ENCODE results near the gene NHERF2.

The NHERF2 gene

GRCh38 chr16:2081201-2082084 lies 54.7 kb downstream of the NHERF2 start:
- Histone ChIP-seq H3K79me1 (ENCODE audit: low read depth, low read length) (peaks cover 14% of the 10 kb centered on the region), H3K14ac (ENCODE audit: low read length) (peak overlapping the region; percentile 21), H4K91ac (ENCODE audit: low read depth, low read length, poor library complexity) (no peak overlapping the region), H3K4me2 (ENCODE audit: insufficient read depth, low read length, poor library complexity, severe bottlenecking) (no peak overlapping the region), H2BK15ac (ENCODE audit: low read length) (no peak overlapping the region), H3K27ac (replicated peaks; ENCODE audit: low read length) (no peak overlapping the region), H2BK12ac (ENCODE audit: low read length) (no peak overlapping the region), H2AFZ (ENCODE audit: low read length) (no peak overlapping the region), H2BK120ac (ENCODE audit: low read depth, low read length) (peak overlapping the region; percentile 72), H3K9ac (ENCODE audit: low read depth, low read length, poor library complexity) (no peak overlapping the region), H3K4me1 (ENCODE audit: control insufficient read depth in 2 of 2, insufficient read depth in 1 of 2, low read depth in 1 of 2, low read length in 2 of 2) (peaks cover 0 to 1% of the 10 kb centered on the region in 2 donors), H3K27me3 (ENCODE audit: control insufficient read depth in 3 of 3, insufficient read depth in 3 of 3, low read depth in 1 of 3, low read length in 3 of 3) (no peaks in the 10 kb centered on the region), H2BK5ac (ENCODE audit: low read length) (no peak overlapping the region), H3K4me3 (ENCODE audit: low read length in 2 of 2) (no peak overlapping the region), H3K9me3 (replicated peaks in 1 of 2; ENCODE audit: control insufficient read depth in 2 of 2, insufficient read depth in 1 of 2, low read depth in 1 of 2, low read length in 2 of 2) (no peaks in the 10 kb centered on the region), H2AK5ac (ENCODE audit: low read depth, low read length) (no peak overlapping the region), H3K23ac (ENCODE audit: low read depth, low read length, poor library complexity) (no peak overlapping the region), H4K8ac (ENCODE audit: low read depth, low read length) (no peak overlapping the region), H3K36me3 (replicated peaks in 1 of 2; ENCODE audit: control insufficient read depth in 2 of 2, insufficient read depth in 2 of 2, low read length in 2 of 2) (peaks cover 33 to 86% of the 10 kb centered on the region in 2 donors), H3K18ac (ENCODE audit: low read length) (no peak overlapping the region), H3K4ac (ENCODE audit: low read length) (no peak overlapping the region)
- WGBS, 2 donors (ENCODE audit: extremely low coverage in 2 of 2, insufficient read length in 2 of 2, insufficient replicate concordance in 1 of 2), result no CpG with 5 or more reads among the region's 35 CpGs
- DNase-seq (ENCODE audit: low spot score), result no peak

DNA sequence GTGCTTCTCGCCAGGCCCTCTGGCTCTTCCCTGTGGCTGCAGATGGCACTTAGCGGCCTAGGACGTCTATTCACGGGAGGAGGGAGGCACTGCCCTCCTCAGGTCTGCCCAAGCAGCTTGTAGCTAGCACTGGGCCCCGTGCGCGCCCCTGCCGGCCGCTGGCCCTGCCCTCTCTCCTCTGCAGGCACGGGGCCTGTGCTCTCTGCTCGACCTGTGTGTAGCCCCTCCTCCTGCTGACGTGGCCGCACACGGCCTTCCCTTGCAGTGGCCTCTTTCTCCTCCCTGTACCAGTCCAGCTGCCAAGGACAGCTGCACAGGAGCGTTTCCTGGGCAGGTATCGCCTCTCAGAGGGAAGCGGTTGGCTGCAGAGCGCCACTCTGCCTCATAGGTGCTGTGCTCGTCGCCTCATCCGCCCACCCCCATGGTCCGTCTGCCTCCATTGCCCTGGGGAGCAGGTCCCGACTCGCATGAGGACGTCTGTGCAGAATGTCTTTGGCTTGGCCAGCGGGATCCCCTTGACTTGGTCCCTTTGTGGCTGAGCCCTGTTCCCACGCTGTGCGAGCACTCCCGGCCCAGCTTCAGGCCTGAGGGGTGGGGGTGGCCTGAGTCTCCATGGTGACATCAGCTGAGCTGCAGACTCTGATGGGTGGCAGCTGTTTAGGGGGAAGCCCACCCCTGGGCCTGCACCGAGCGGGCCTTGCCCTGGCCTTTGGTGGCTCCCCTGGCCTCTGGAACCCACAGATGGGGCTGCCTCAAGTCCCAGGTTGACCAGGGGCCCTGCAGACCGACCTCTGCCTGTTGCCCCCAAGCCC lies 55.7 kb downstream of the NHERF2 start:
- H3K4ac ChIP-seq (ENCODE audit: low read length), result no peak overlapping the region
- no peak overlapping the region for H2BK120ac ChIP-seq (ENCODE audit: low read depth, low read length)
- H2BK15ac ChIP-seq (ENCODE audit: low read length), result no peak overlapping the region
- no peak overlapping the region for H2BK12ac ChIP-seq (ENCODE audit: low read length)
- H3K18ac ChIP-seq (ENCODE audit: low read length), result no peak overlapping the region
- no peaks in the 10 kb centered on the region for H3K9me3 ChIP-seq (replicated peaks in 1 of 2; ENCODE audit: control insufficient read depth in 2 of 2, insufficient read depth in 1 of 2, low read depth in 1 of 2, low read length in 2 of 2)
- no peak overlapping the region for H4K8ac ChIP-seq (ENCODE audit: low read depth, low read length)
- peaks cover 0 to 1% of the 10 kb centered on the region in 2 donors for H3K4me1 ChIP-seq (ENCODE audit: control insufficient read depth in 2 of 2, insufficient read depth in 1 of 2, low read depth in 1 of 2, low read length in 2 of 2)
- H3K14ac ChIP-seq (ENCODE audit: low read length), result peak overlapping the region; percentile 75
- H2AK5ac ChIP-seq (ENCODE audit: low read depth, low read length), result no peak overlapping the region
- DNase-seq (ENCODE audit: low spot score), result no peak
- H3K9ac ChIP-seq (ENCODE audit: low read depth, low read length, poor library complexity), result peak overlapping the region; percentile 70
- peak overlapping the region; percentile 39 for H2BK5ac ChIP-seq (ENCODE audit: low read length)
- H4K91ac ChIP-seq (ENCODE audit: low read depth, low read length, poor library complexity), result no peak overlapping the region
- H3K23ac ChIP-seq (ENCODE audit: low read depth, low read length, poor library complexity), result peak overlapping the region; percentile 73
- no peaks in the 10 kb centered on the region for H3K27me3 ChIP-seq (ENCODE audit: control insufficient read depth in 3 of 3, insufficient read depth in 3 of 3, low read depth in 1 of 3, low read length in 3 of 3)
- H3K27ac ChIP-seq (replicated peaks; ENCODE audit: low read length), result no peak overlapping the region
- H3K4me2 ChIP-seq (ENCODE audit: insufficient read depth, low read length, poor library complexity, severe bottlenecking), result no peak overlapping the region
- peaks cover 40 to 86% of the 10 kb centered on the region in 2 donors for H3K36me3 ChIP-seq (replicated peaks in 1 of 2; ENCODE audit: control insufficient read depth in 2 of 2, insufficient read depth in 2 of 2, low read length in 2 of 2)
- WGBS, 2 donors (ENCODE audit: extremely low coverage in 2 of 2, insufficient read length in 2 of 2, insufficient replicate concordance in 1 of 2), result no CpG with 5 or more reads among the region's 32 CpGs
- H2AFZ ChIP-seq (ENCODE audit: low read length), result no peak overlapping the region
- H3K79me1 ChIP-seq (ENCODE audit: low read depth, low read length), result peaks cover 14% of the 10 kb centered on the region
- H3K4me3 ChIP-seq (ENCODE audit: low read length in 2 of 2), result no peak overlapping the region

DNA sequence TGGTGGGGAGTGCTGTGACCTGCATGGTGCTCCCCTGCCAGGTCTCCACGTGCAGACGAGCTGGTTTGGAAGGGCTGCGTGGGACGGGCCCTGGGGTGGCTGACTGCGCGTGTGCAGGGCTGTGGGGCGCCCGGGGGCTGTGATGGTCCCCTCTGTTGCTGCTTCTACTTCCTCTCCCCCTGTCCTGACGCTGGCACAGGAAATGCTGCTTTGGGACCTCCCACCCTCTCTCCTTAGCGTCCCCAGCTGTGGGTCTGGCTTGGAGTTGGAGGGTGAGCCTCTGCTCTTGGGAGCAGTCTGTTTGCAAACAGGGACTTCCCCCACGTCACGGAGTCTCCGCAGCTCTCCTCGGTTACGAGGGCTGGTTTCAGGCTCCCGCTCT lies 56.3 kb downstream of the NHERF2 start:
- no peak for DNase-seq (ENCODE audit: low spot score)
- no peak overlapping the region for H3K4me2 ChIP-seq (ENCODE audit: insufficient read depth, low read length, poor library complexity, severe bottlenecking)
- peaks cover 45 to 89% of the 10 kb centered on the region in 2 donors for H3K36me3 ChIP-seq (replicated peaks in 1 of 2; ENCODE audit: control insufficient read depth in 2 of 2, insufficient read depth in 2 of 2, low read length in 2 of 2)
- WGBS, 2 donors (ENCODE audit: extremely low coverage in 2 of 2, insufficient read length in 2 of 2, insufficient replicate concordance in 1 of 2), result no CpG with 5 or more reads among the region's 16 CpGs
- no peak overlapping the region for H3K14ac ChIP-seq (ENCODE audit: low read length)
- no peak overlapping the region for H3K27ac ChIP-seq (replicated peaks; ENCODE audit: low read length)
- H3K27me3 ChIP-seq (ENCODE audit: control insufficient read depth in 3 of 3, insufficient read depth in 3 of 3, low read depth in 1 of 3, low read length in 3 of 3), result no peaks in the 10 kb centered on the region
- no peak overlapping the region for H4K91ac ChIP-seq (ENCODE audit: low read depth, low read length, poor library complexity)
- peak overlapping the region; percentile 31 for H2BK12ac ChIP-seq (ENCODE audit: low read length)
- H3K79me1 ChIP-seq (ENCODE audit: low read depth, low read length), result peaks cover 12% of the 10 kb centered on the region
- H3K9ac ChIP-seq (ENCODE audit: low read depth, low read length, poor library complexity), result peak overlapping the region; percentile 55
- H3K4me3 ChIP-seq (ENCODE audit: low read length in 2 of 2), result no peak overlapping the region
- H4K8ac ChIP-seq (ENCODE audit: low read depth, low read length), result no peak overlapping the region
- peak overlapping the region; percentile 67 for H3K23ac ChIP-seq (ENCODE audit: low read depth, low read length, poor library complexity)
- no peak overlapping the region for H2BK120ac ChIP-seq (ENCODE audit: low read depth, low read length)
- no peaks in the 10 kb centered on the region for H3K9me3 ChIP-seq (replicated peaks in 1 of 2; ENCODE audit: control insufficient read depth in 2 of 2, insufficient read depth in 1 of 2, low read depth in 1 of 2, low read length in 2 of 2)
- no peak overlapping the region for H3K18ac ChIP-seq (ENCODE audit: low read length)
- peaks cover 0 to 1% of the 10 kb centered on the region in 2 donors for H3K4me1 ChIP-seq (ENCODE audit: control insufficient read depth in 2 of 2, insufficient read depth in 1 of 2, low read depth in 1 of 2, low read length in 2 of 2)
- no peak overlapping the region for H2AK5ac ChIP-seq (ENCODE audit: low read depth, low read length)
- H2BK15ac ChIP-seq (ENCODE audit: low read length), result no peak overlapping the region
- no peak overlapping the region for H2BK5ac ChIP-seq (ENCODE audit: low read length)
- H2AFZ ChIP-seq (ENCODE audit: low read length), result no peak overlapping the region
- no peak overlapping the region for H3K4ac ChIP-seq (ENCODE audit: low read length)

DNA sequence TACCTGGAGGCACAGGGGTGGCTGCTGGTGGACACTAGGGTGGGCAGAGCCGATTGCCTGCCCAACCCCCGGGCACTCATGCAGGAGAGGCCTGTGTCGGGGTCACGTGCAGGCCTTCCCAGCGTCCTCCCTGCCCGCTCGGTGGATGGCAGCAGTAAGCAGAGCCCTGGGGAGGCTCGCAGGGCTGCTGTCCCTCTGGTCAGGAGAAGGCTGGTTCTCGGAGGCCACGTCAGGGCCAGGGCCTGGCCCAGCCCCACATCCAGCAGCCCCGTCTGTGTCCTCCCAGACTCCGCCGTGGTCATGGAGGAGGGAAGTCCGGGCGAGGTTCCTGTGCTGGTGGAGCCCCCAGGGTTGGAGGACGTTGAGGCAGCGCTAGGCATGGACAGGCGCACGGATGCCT lies 56.7 kb downstream of the NHERF2 start:
- Histone ChIP-seq H3K18ac (ENCODE audit: low read length) (no peak overlapping the region), H3K4me3 (ENCODE audit: low read length in 2 of 2) (peak overlapping the region in 1 of 2 donors; percentile 32), H3K4me2 (ENCODE audit: insufficient read depth, low read length, poor library complexity, severe bottlenecking) (no peak overlapping the region), H3K9ac (ENCODE audit: low read depth, low read length, poor library complexity) (no peak overlapping the region), H3K9me3 (replicated peaks in 1 of 2; ENCODE audit: control insufficient read depth in 2 of 2, insufficient read depth in 1 of 2, low read depth in 1 of 2, low read length in 2 of 2) (no peaks in the 10 kb centered on the region), H2BK120ac (ENCODE audit: low read depth, low read length) (no peak overlapping the region), H3K14ac (ENCODE audit: low read length) (no peak overlapping the region), H2BK15ac (ENCODE audit: low read length) (no peak overlapping the region), H2BK5ac (ENCODE audit: low read length) (no peak overlapping the region), H3K4me1 (ENCODE audit: control insufficient read depth in 2 of 2, insufficient read depth in 1 of 2, low read depth in 1 of 2, low read length in 2 of 2) (peaks cover 0 to 1% of the 10 kb centered on the region in 2 donors), H3K23ac (ENCODE audit: low read depth, low read length, poor library complexity) (peak overlapping the region; percentile 67), H3K4ac (ENCODE audit: low read length) (no peak overlapping the region), H3K36me3 (replicated peaks in 1 of 2; ENCODE audit: control insufficient read depth in 2 of 2, insufficient read depth in 2 of 2, low read length in 2 of 2) (peaks cover 48 to 89% of the 10 kb centered on the region in 2 donors), H3K27me3 (ENCODE audit: control insufficient read depth in 3 of 3, insufficient read depth in 3 of 3, low read depth in 1 of 3, low read length in 3 of 3) (no peaks in the 10 kb centered on the region), H4K8ac (ENCODE audit: low read depth, low read length) (no peak overlapping the region), H4K91ac (ENCODE audit: low read depth, low read length, poor library complexity) (no peak overlapping the region), H3K27ac (replicated peaks; ENCODE audit: low read length) (no peak overlapping the region), H2BK12ac (ENCODE audit: low read length) (no peak overlapping the region), H3K79me1 (ENCODE audit: low read depth, low read length) (peaks cover 12% of the 10 kb centered on the region), H2AFZ (ENCODE audit: low read length) (no peak overlapping the region), H2AK5ac (ENCODE audit: low read depth, low read length) (no peak overlapping the region)
- no CpG with 5 or more reads among the region's 19 CpGs for WGBS, 2 donors (ENCODE audit: extremely low coverage in 2 of 2, insufficient read length in 2 of 2, insufficient replicate concordance in 1 of 2)
- DNase-seq (ENCODE audit: low spot score), result no peak

Data from neuronal stem cell (in vitro differentiated cells).